ENCODE measurements around the gene FAM222B. TPM values are rescaled to one million over a fixed set of nuclear protein-coding genes. Genes with fewer than 3 reads are reported as not detected.

FAM222B gene
- total RNA-seq, 1 experiment from 2014 or later, result 9.6 TPM

DNA sequence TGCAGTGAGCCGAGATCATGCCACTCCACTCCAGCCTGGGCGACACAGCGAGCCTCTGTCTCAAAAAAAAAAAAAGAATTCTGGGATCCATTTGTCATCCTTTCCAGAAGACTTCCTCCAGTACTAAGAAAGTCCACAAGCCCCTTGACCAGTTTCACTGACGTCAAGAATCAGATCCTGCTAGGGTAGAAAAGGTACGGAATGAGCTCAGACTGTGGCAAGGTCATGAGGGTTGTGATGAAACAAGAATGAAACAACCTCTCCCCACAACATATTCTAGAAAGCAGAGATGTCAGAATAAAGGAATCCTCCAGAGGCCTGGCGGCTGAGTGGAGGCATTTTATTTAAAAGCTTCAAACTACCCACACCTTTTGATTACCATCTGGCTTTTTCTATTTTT is 68.9 kb downstream of the FAM222B start:
- Histone ChIP-seq H3K4me2 (ENCODE audit: low read depth, low read length, poor library complexity, severe bottlenecking) (no peak overlapping the region), H3K4me1 (ENCODE audit: low read length) (peaks cover 12% of the 10 kb centered on the region), H3K9me2 (replicated peaks; ENCODE audit: insufficient read depth, low read length) (no peaks in the 10 kb centered on the region), H3K79me2 (ENCODE audit: low read length) (peaks cover 73% of the 10 kb centered on the region), H4K20me1 (ENCODE audit: insufficient read depth, low read depth, low read length) (no peaks in the 10 kb centered on the region), H3K4me3 (ENCODE audit: low read length) (no peak overlapping the region), H2AFZ (ENCODE audit: low read length) (no peak overlapping the region), H3K9ac (ENCODE audit: low read length) (no peak overlapping the region), H3K27ac (ENCODE audit: low read length) (no peak overlapping the region), H3K9me3 (ENCODE audit: low read length) (no peaks in the 10 kb centered on the region), H3K36me3 (ENCODE audit: insufficient read depth, low read length) (no peaks in the 10 kb centered on the region), H3K27me3 (ENCODE audit: low read length) (no peaks in the 10 kb centered on the region)
- no peak for DNase-seq

DNA sequence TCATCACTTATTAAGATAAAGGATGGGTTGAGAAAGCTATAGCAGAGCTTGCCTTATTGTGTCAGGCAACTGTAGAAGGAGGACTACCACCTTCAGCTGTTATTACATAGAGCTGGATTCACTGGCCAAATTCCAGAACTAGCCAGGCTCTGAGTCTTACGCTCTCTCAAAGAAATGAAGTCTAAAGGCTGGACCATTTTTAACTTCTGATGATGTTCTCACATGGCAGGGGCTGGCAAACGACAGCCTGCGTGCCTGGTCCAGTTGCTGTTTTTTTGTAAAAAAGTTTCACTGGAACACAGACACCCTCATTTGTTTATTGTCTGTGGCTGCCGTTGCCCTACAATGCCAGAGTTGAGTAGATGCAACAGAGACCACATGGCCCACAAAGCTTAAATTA is 77.6 kb downstream of the FAM222B start:
- peaks cover 39% of the 10 kb centered on the region for H3K79me2 ChIP-seq (ENCODE audit: low read length)
- no peak overlapping the region for H3K4me3 ChIP-seq (ENCODE audit: low read length)
- no peaks in the 10 kb centered on the region for H3K27me3 ChIP-seq (ENCODE audit: low read length)
- H3K9me3 ChIP-seq (ENCODE audit: low read length), result no peaks in the 10 kb centered on the region
- DNase-seq, result no peak
- peak overlapping the region; percentile 28 for H3K27ac ChIP-seq (ENCODE audit: low read length)
- H2AFZ ChIP-seq (ENCODE audit: low read length), result no peak overlapping the region
- H3K9ac ChIP-seq (ENCODE audit: low read length), result no peak overlapping the region
- H3K36me3 ChIP-seq (ENCODE audit: insufficient read depth, low read length), result peaks cover 7% of the 10 kb centered on the region; the same call in 1 of the 2 replicates
- peaks cover 8% of the 10 kb centered on the region for H3K4me1 ChIP-seq (ENCODE audit: low read length)
- H3K4me2 ChIP-seq (ENCODE audit: low read depth, low read length, poor library complexity, severe bottlenecking), result no peak overlapping the region
- no peaks in the 10 kb centered on the region for H3K9me2 ChIP-seq (replicated peaks; ENCODE audit: insufficient read depth, low read length)
- H4K20me1 ChIP-seq (ENCODE audit: insufficient read depth, low read depth, low read length), result peaks cover 3% of the 10 kb centered on the region; the same call in 1 of the 2 replicates

DNA sequence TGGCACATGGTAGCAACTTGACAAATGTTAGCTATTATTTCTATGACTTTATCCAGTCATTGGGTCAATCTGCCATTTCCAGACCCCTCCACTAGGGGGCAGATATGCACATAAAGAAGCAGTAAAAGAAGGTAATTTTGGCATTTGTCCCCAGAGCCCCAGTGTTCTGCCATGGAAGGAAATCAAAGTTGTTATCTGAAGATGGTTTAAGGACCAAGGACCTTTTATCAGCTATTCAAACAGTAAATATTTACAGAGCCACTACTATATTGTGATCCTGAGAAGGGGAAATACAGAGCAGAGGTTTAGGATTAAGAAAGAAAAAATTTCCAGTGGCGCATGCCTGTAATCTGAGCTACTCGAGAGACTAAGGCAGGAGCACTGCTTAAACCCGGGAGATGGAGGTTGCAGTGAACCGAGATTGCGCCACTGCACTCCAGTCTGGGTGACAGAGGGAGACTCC is 78.8 kb downstream of the FAM222B start:
- no peak overlapping the region for H3K9ac ChIP-seq (ENCODE audit: low read length)
- H3K27ac ChIP-seq (ENCODE audit: low read length), result no peak overlapping the region

DNA sequence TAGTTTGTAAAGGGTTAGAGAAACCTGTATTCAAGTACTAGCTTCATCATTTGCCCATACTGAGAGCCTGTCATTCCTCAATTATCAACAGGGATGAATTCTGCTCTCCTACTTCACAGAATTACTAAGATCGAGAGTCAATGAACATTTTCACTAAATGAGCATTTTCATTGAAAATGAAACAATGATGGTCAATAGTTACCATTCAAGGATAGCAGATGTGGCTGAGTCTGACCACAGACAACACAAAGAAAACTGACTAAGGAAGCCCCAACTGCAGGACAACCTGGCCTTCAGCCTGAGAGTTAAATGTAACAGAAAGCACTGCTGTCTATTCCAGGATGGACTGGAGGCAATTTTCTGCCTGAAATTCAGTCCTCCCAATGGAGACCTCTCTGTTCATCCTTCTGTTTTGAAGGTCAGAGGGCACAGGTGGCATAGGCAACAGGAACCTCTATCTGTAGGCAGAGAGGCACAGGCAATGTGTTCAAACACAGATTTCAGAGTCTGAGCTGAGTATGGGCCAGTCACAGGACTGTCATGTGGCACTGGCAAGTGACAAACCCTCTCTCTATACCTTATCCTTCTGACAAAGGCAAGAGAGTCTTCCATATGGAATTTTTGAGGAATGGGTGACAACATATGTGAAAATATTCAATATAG is 79.3 kb downstream of the FAM222B start:
- no peak for DNase-seq
- Histone ChIP-seq H3K9me2 (replicated peaks; ENCODE audit: insufficient read depth, low read length) (no peaks in the 10 kb centered on the region), H3K4me1 (ENCODE audit: low read length) (peaks cover 8% of the 10 kb centered on the region), H3K27me3 (ENCODE audit: low read length) (no peaks in the 10 kb centered on the region), H3K36me3 (ENCODE audit: insufficient read depth, low read length) (peaks cover 10% of the 10 kb centered on the region; the same call in 1 of the 2 replicates), H3K9me3 (ENCODE audit: low read length) (no peaks in the 10 kb centered on the region), H4K20me1 (ENCODE audit: insufficient read depth, low read depth, low read length) (peaks cover 3% of the 10 kb centered on the region; the same call in 1 of the 2 replicates), H3K27ac (ENCODE audit: low read length) (no peak overlapping the region; the same call in 1 of the 2 replicates), H2AFZ (ENCODE audit: low read length) (no peak overlapping the region), H3K9ac (ENCODE audit: low read length) (no peak overlapping the region), H3K4me2 (ENCODE audit: low read depth, low read length, poor library complexity, severe bottlenecking) (no peak overlapping the region), H3K4me3 (ENCODE audit: low read length) (no peak overlapping the region), H3K79me2 (ENCODE audit: low read length) (peaks cover 32% of the 10 kb centered on the region)

More for the DNA sequence above, 78.8 kb downstream of the FAM222B start:
- no peak overlapping the region for H2AFZ ChIP-seq (ENCODE audit: low read length)
- peak; percentile 95 for DNase-seq
- H3K4me2 ChIP-seq (ENCODE audit: low read depth, low read length, poor library complexity, severe bottlenecking), result no peak overlapping the region
- H3K4me1 ChIP-seq (ENCODE audit: low read length), result peaks cover 8% of the 10 kb centered on the region
- H3K36me3 ChIP-seq (ENCODE audit: insufficient read depth, low read length), result peaks cover 7% of the 10 kb centered on the region; the same call in 1 of the 2 replicates
- peaks cover 34% of the 10 kb centered on the region for H3K79me2 ChIP-seq (ENCODE audit: low read length)
- H3K4me3 ChIP-seq (ENCODE audit: low read length), result no peak overlapping the region
- H4K20me1 ChIP-seq (ENCODE audit: insufficient read depth, low read depth, low read length), result peaks cover 3% of the 10 kb centered on the region; the same call in 1 of the 2 replicates
- no peaks in the 10 kb centered on the region for H3K9me2 ChIP-seq (replicated peaks; ENCODE audit: insufficient read depth, low read length)
- H3K9me3 ChIP-seq (ENCODE audit: low read length), result no peaks in the 10 kb centered on the region
- no peaks in the 10 kb centered on the region for H3K27me3 ChIP-seq (ENCODE audit: low read length)

DNA sequence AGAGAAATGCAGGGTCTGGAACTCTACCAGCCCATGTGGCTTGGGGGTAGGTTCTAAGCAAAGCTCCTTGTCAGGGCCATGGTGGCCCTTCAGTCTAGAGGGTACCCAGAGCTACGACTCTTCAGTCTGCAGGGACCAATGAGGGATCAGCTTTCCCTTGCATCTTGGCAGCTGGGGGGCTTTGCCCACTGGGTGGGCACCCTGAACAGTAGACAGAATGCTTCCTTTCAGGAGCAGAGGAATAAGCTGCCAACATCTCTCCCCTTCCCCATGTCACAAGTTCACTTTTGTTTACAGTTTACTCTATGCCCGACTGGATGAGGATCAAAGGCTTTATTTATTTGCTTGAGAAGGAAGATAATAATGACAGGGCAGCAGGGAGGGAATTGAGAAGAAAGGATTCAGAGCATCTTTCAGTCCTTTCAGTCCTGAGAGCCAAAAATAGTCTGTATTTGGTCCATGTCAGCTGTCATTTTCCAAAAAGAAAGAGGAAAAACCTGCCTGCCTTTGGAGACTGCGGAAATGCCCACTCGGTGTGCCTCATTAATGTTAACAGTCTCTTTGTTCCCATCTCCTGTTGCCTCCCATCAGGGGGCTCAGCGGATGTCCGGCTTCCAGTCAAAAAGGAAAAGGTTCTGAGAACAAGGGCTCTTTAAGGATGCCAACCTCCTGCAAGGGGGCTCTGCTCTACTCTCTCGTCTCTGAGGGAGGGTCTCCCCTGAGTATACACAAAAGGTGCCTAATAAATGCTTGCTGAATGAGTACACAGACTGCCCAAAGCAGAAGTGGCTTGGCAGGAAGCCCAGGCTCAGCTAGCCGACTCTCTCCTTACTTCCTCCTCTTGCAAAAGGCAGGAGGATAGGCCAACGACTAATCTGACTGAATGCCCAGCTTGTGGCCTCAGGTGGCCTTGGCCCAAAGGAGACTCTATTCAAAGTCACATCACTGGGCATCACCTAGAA is 81.7 kb downstream of the FAM222B start:
- peaks cover 19% of the 10 kb centered on the region; the same call in 1 of the 2 replicates for H3K36me3 ChIP-seq (ENCODE audit: insufficient read depth, low read length)
- no peak for DNase-seq
- H3K27ac ChIP-seq (ENCODE audit: low read length), result peak overlapping the region; percentile 23; the same call in 1 of the 2 replicates
- peaks cover 24% of the 10 kb centered on the region for H3K4me1 ChIP-seq (ENCODE audit: low read length)
- H3K79me2 ChIP-seq (ENCODE audit: low read length), result peaks cover 25% of the 10 kb centered on the region
- no peak overlapping the region for H2AFZ ChIP-seq (ENCODE audit: low read length)
- H3K4me2 ChIP-seq (ENCODE audit: low read depth, low read length, poor library complexity, severe bottlenecking), result no peak overlapping the region
- no peaks in the 10 kb centered on the region for H3K9me3 ChIP-seq (ENCODE audit: low read length)
- H4K20me1 ChIP-seq (ENCODE audit: insufficient read depth, low read depth, low read length), result no peaks in the 10 kb centered on the region
- H3K9ac ChIP-seq (ENCODE audit: low read length), result no peak overlapping the region
- H3K27me3 ChIP-seq (ENCODE audit: low read length), result no peaks in the 10 kb centered on the region
- H3K4me3 ChIP-seq (ENCODE audit: low read length), result no peak overlapping the region
- no peaks in the 10 kb centered on the region for H3K9me2 ChIP-seq (replicated peaks; ENCODE audit: insufficient read depth, low read length)

DNA sequence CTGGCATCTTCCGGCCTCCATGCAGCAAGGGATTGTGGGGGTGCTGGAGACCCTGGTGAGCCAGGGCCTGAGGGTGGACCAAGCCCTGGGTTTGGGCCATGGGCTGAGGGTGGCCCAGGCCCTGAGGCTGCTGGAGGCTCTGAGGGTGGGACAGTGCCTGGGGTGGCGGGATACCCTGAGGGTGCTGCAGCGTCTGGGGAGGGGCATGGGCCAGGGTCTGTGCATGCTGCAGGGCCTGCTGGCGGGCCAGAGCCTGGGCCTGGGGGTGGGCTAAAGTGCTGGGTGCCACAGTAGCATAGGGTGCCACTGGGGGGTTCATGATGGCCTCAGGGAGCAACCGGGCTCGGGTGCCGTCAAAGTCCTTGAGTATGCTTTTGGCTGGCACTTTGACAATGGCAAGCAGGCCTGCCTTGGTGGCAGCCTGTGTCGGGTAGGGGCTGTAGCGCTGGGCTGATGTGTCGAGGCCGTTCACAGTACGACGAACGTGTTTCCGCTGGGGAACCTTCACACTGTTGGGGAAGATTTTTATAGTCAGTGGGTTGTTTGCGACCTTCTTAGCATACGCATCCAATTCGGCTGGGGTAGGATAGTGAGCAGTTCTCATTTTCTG is 83.2 kb downstream of the FAM222B start:
- Histone ChIP-seq H3K4me1 (ENCODE audit: low read length) (peaks cover 24% of the 10 kb centered on the region), H2AFZ (ENCODE audit: low read length) (no peak overlapping the region), H3K9me2 (replicated peaks; ENCODE audit: insufficient read depth, low read length) (no peaks in the 10 kb centered on the region), H3K4me2 (ENCODE audit: low read depth, low read length, poor library complexity, severe bottlenecking) (no peak overlapping the region), H3K9ac (ENCODE audit: low read length) (no peak overlapping the region), H3K27me3 (ENCODE audit: low read length) (no peaks in the 10 kb centered on the region), H4K20me1 (ENCODE audit: insufficient read depth, low read depth, low read length) (no peaks in the 10 kb centered on the region), H3K4me3 (ENCODE audit: low read length) (no peak overlapping the region), H3K36me3 (ENCODE audit: insufficient read depth, low read length) (peaks cover 20% of the 10 kb centered on the region; the same call in 1 of the 2 replicates), H3K79me2 (ENCODE audit: low read length) (peaks cover 25% of the 10 kb centered on the region), H3K27ac (ENCODE audit: low read length) (no peak overlapping the region), H3K9me3 (ENCODE audit: low read length) (no peaks in the 10 kb centered on the region)
- DNase-seq, result no peak

DNA sequence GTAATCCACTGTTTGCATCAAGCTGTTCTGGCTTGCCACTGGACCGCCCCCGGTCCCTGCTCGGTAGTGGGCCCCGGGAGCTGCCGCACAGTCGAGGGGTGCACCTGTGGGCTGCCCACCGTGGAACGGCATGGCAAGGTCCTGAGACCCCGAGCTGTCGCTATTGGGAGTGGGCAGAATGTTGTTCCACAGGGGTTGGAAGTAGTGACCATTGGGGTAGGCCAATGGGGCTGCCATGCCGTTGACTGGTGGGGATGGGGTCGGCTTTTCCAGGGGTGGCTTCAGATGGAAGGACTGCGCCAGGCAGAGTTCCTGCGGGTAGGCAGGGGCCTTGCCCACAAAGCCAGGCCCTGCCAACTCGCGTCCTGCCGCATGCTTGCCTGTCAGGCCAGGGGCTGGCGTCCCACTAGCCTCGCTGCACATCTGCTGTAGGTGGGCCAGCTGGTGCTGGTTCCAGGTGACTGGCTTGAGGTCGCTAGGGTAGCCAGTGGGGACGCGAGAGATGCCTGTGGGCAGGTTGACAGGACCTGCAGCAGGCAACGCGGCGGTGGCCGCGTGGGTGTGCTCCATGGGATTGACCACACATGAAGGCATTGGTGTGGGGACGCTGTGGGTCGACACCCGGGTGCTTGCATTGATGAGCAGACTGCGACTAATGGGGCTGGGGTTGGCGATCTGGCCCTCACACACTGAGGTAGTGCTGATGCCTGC is 84.0 kb downstream of the FAM222B start:
- Histone ChIP-seq H3K79me2 (ENCODE audit: low read length) (peaks cover 24% of the 10 kb centered on the region), H3K27ac (ENCODE audit: low read length) (no peak overlapping the region), H3K4me1 (ENCODE audit: low read length) (peaks cover 24% of the 10 kb centered on the region), H3K9ac (ENCODE audit: low read length) (no peak overlapping the region), H2AFZ (ENCODE audit: low read length) (no peak overlapping the region), H3K9me3 (ENCODE audit: low read length) (no peaks in the 10 kb centered on the region), H3K4me2 (ENCODE audit: low read depth, low read length, poor library complexity, severe bottlenecking) (no peak overlapping the region), H3K36me3 (ENCODE audit: insufficient read depth, low read length) (peaks cover 20% of the 10 kb centered on the region; the same call in 1 of the 2 replicates), H3K4me3 (ENCODE audit: low read length) (no peak overlapping the region), H3K9me2 (replicated peaks; ENCODE audit: insufficient read depth, low read length) (no peaks in the 10 kb centered on the region), H4K20me1 (ENCODE audit: insufficient read depth, low read depth, low read length) (no peaks in the 10 kb centered on the region), H3K27me3 (ENCODE audit: low read length) (no peaks in the 10 kb centered on the region)
- DNase-seq, result no peak

Measured in Karpas-422 (cell line).